HEK293 (cell line): ENCODE measurements around the gene MGST2.

Source experiments
- CTCF ChIP-seq: fragments of 450-650 bp; formaldehyde crosslinking; IDR thresholded peaks from 2 replicates; pipeline ENCODE4 v1.5.1; 2016; ENCODE audit warnings: missing biosample characterization, missing genetic modification characterization
- KLF10 ChIP-seq: fragments of 450-650 bp; IDR thresholded peaks from 2 replicates; pipeline ENCODE4 v1.5.1; 2018; ENCODE audit warnings: missing biosample characterization, mild to moderate bottlenecking, missing genetic modification characterization
- KLF17 ChIP-seq: fragments of 450-650 bp; formaldehyde crosslinking; IDR thresholded peaks from 2 replicates; pipeline ENCODE4 v1.5.1; 2016; ENCODE audit warnings: missing biosample characterization, missing genetic modification characterization
- REST ChIP-seq: fragments of 450-650 bp; formaldehyde crosslinking; IDR thresholded peaks from 2 replicates; pipeline ENCODE4 v1.5.1; 2016; ENCODE audit warnings: missing biosample characterization, missing genetic modification characterization
- SP2 ChIP-seq: fragments of 450-650 bp; formaldehyde crosslinking; IDR thresholded peaks from 2 replicates; pipeline ENCODE4 v1.5.1; 2016; ENCODE audit warnings: missing biosample characterization, missing genetic modification characterization
- YY1 ChIP-seq: fragments of 450-650 bp; formaldehyde crosslinking; IDR thresholded peaks from 2 replicates; pipeline ENCODE4 v1.5.1; 2018; ENCODE audit warnings: missing biosample characterization, missing genetic modification characterization
- ZBTB6 ChIP-seq: fragments of 450-650 bp; formaldehyde crosslinking; IDR thresholded peaks from 2 replicates; pipeline ENCODE4 v1.5.1; 2017; ENCODE audit warnings: missing biosample characterization, missing genetic modification characterization
- ZNF148 ChIP-seq: fragments of 450-650 bp; formaldehyde crosslinking; IDR thresholded peaks from 2 replicates; pipeline ENCODE4 v1.5.0; 2017; ENCODE audit warnings: missing biosample characterization, missing genetic modification characterization, borderline replicate concordance
- ZNF211 ChIP-seq: fragments of 450-650 bp; formaldehyde crosslinking; IDR thresholded peaks from 2 replicates; pipeline ENCODE4 v1.5.1; 2016; ENCODE audit warnings: low read depth, missing biosample characterization, missing genetic modification characterization
- ZNF239 ChIP-seq: fragments of 450-650 bp; formaldehyde crosslinking; IDR thresholded peaks from 2 replicates; pipeline ENCODE4 v1.5.1; 2016; ENCODE audit warnings: missing biosample characterization, missing genetic modification characterization
- ZNF248 ChIP-seq: fragments of 450-650 bp; formaldehyde crosslinking; IDR thresholded peaks from 2 replicates; pipeline ENCODE4 v1.5.1; 2017; ENCODE audit warnings: missing biosample characterization, missing genetic modification characterization
- ZNF398 ChIP-seq: fragments of 450-650 bp; formaldehyde crosslinking; IDR thresholded peaks from 2 replicates; pipeline ENCODE4 v1.5.1; 2017; ENCODE audit warnings: missing biosample characterization, missing genetic modification characterization
- ZNF416 ChIP-seq: fragments of 450-650 bp; formaldehyde crosslinking; IDR thresholded peaks from 2 replicates; pipeline ENCODE4 v1.5.1; 2016; ENCODE audit warnings: missing biosample characterization, missing genetic modification characterization

GRCh38 chr4:139710073-139710472 lies 44.5 kb downstream of the MGST2 start:
- TF ChIP-seq ZNF148 (tag by site-specific recombination) = no peak
- no peak for TF ChIP-seq YY1 (tag by site-specific recombination)
- TF ChIP-seq CTCF (tag by site-specific recombination) = no peak
- TF ChIP-seq KLF17 = no peak
- no peak for TF ChIP-seq ZBTB6
- no peak for TF ChIP-seq ZNF211 (tag by site-specific recombination)
- no peak for TF ChIP-seq ZNF248 (tag by site-specific recombination)
- TF ChIP-seq ZNF416 (tag by site-specific recombination) = no peak
- TF ChIP-seq ZNF239 (tag by site-specific recombination) = no peak
- TF ChIP-seq ZNF398 (tag by site-specific recombination) = no peak
- no peak for TF ChIP-seq REST (tag by site-specific recombination)
- no peak for TF ChIP-seq KLF10
- TF ChIP-seq SP2 = no peak
